SU-DHL-6 (cell line): ENCODE measurements around the gene NSMF.
A peak's percentile ranks its signal among the peaks of the same experiment; 100 is the strongest.

Experiments
- H2AFZ ChIP-seq: fragments of 200-600 bp; sonication (generic); 2 replicates; pipeline ENCODE4 v1.6.1; 2014; ENCODE audit warnings: low read depth, mild to moderate bottlenecking, moderate library complexity, mixed read lengths, antibody characterized with exemption, low read length; ENCODE audit not compliant: severe bottlenecking
- H3F3A ChIP-seq: fragments of 200-600 bp; shearing (Covaris generic); 2 replicates; pipeline ENCODE4 v1.6.0; 2016; ENCODE audit warnings: antibody characterized with exemption, mild to moderate bottlenecking; ENCODE audit not compliant: insufficient read depth
- H3K27ac ChIP-seq: fragments of 200-600 bp; sonication (generic); 2 replicates; pipeline ENCODE4 v1.5.1; 2016; ENCODE audit warnings: low read depth, mild to moderate bottlenecking, low read length, moderate library complexity, mixed read lengths
- H3K27me3 ChIP-seq: fragments of 200-600 bp; sonication (generic), shearing (Covaris generic); 2 replicates; pipeline ENCODE4 v1.6.0; 2014; ENCODE audit warnings: mild to moderate bottlenecking, low read length
- H3K36me3 ChIP-seq: fragments of 200-600 bp; sonication (generic); 2 replicates; pipeline ENCODE4 v1.6.1; 2014; ENCODE audit warnings: mild to moderate bottlenecking, low read length, mixed read lengths
- H3K4me2 ChIP-seq: fragments of 300-600, 200-600 bp; shearing (Covaris generic), sonication (generic); 2 replicates; pipeline ENCODE4 v1.6.0; 2014; ENCODE audit warnings: low read length, low read depth, mild to moderate bottlenecking; ENCODE audit not compliant: poor library complexity, severe bottlenecking
- H3K4me3 ChIP-seq: fragments of 200-600 bp; sonication (generic); 2 replicates; pipeline ENCODE4 v1.5.1; 2014; ENCODE audit warnings: antibody characterized with exemption, low read length, mild to moderate bottlenecking, mixed read lengths; ENCODE audit not compliant: insufficient read depth, poor library complexity, severe bottlenecking
- H3K79me2 ChIP-seq: fragments of 200-600 bp; sonication (generic); 2 replicates; pipeline ENCODE4 v1.6.1; 2014; ENCODE audit warnings: mild to moderate bottlenecking, low read length, moderate library complexity; ENCODE audit not compliant: insufficient read depth
- H3K9ac ChIP-seq: fragments of 200-600 bp; sonication (generic); 2 replicates; pipeline ENCODE4 v1.7.0; 2014; ENCODE audit warnings: mild to moderate bottlenecking, low read length
- H3K9me2 ChIP-seq: fragments of 200-600 bp; sonication (generic); replicated peaks from 2 replicates; pipeline ENCODE4 v1.6.1; 2014; ENCODE audit warnings: low read length; ENCODE audit not compliant: insufficient read depth
- H3K9me3 ChIP-seq: fragments of 200-600 bp; sonication (generic); 2 replicates; pipeline ENCODE4 v1.6.1; 2014; ENCODE audit warnings: low read length, mixed read lengths; ENCODE audit not compliant: insufficient read depth
- H4K20me1 ChIP-seq: fragments of 200-600 bp; sonication (generic); 2 replicates; pipeline ENCODE4 v1.6.1; 2014; ENCODE audit warnings: low read depth, mild to moderate bottlenecking, antibody characterized with exemption, low read length, moderate library complexity, mixed read lengths
- CTCF ChIP-seq: fragments of 200-600 bp; sonication (generic); IDR thresholded peaks from one replicate; pipeline ENCODE4 v1.5.1; 2017; ENCODE audit warnings: antibody characterized with exemption, mild to moderate bottlenecking, low read length, moderate library complexity; ENCODE audit not compliant: insufficient read depth, poor library complexity, severe bottlenecking
- EZH2phosphoT487 ChIP-seq: fragments of 200-600 bp; sonication (generic), shearing (Covaris generic); conservative IDR thresholded peaks from 2 replicates; pipeline ENCODE4 v1.6.1; 2018; ENCODE audit warnings: mild to moderate bottlenecking, antibody characterized with exemption, low read length, moderate library complexity, mixed read lengths

Gene NSMF

GRCh38 chr9:137432687-137433348, 26.3 kb downstream of the NSMF start:
- H3K9me2 ChIP-seq: no peaks in the 10 kb centered on the region
- H3K79me2 ChIP-seq: no peaks in the 10 kb centered on the region
- no peak overlapping the region for H3K4me2 ChIP-seq
- no peak overlapping the region for H2AFZ ChIP-seq
- H3K9me3 ChIP-seq: no peaks in the 10 kb centered on the region
- no peaks in the 10 kb centered on the region for H3K27me3 ChIP-seq
- no peak overlapping the region for H3K27ac ChIP-seq
- no peak overlapping the region for H3K4me3 ChIP-seq
- TF ChIP-seq EZH2phosphoT487 (no peak), CTCF (no peak)
- no peak overlapping the region for H3K9ac ChIP-seq
- no peaks in the 10 kb centered on the region for H4K20me1 ChIP-seq
- H3F3A ChIP-seq: peaks cover 10% of the 10 kb centered on the region; the same call in 1 of the 2 replicates
- H3K36me3 ChIP-seq: no peaks in the 10 kb centered on the region

- H3K79me2 ChIP-seq: no peaks in the 10 kb centered on the region
- no peaks in the 10 kb centered on the region for H3K9me3 ChIP-seq
- no peaks in the 10 kb centered on the region for H3K9me2 ChIP-seq
- TF ChIP-seq CTCF: no peak
- peak overlapping the region; percentile 82 for H3K27ac ChIP-seq
- H3K9ac ChIP-seq: no peak overlapping the region
- peaks cover 20% of the 10 kb centered on the region for H3F3A ChIP-seq
- no peaks in the 10 kb centered on the region for H3K36me3 ChIP-seq
- H3K4me2 ChIP-seq: no peak overlapping the region
- H2AFZ ChIP-seq: no peak overlapping the region
- H3K4me3 ChIP-seq: no peak overlapping the region
- no peaks in the 10 kb centered on the region for H3K27me3 ChIP-seq
- H4K20me1 ChIP-seq: no peaks in the 10 kb centered on the region
Measured at GRCh38 chr9:137431416-137431931, 27.7 kb downstream of the NSMF start.

GRCh38 chr9:137430723-137431415, 28.3 kb downstream of the NSMF start:
- peak overlapping the region; percentile 62 for H3K4me2 ChIP-seq
- H3K27ac ChIP-seq: peak overlapping the region; percentile 82

More at GRCh38 chr9:137430723-137431415, 28.3 kb downstream of the NSMF start:
- Histone ChIP-seq H3K79me2 (no peaks in the 10 kb centered on the region), H3K27me3 (no peaks in the 10 kb centered on the region), H3K9ac (peak overlapping the region; percentile 66; the same call in 1 of the 2 replicates), H4K20me1 (no peaks in the 10 kb centered on the region), H3F3A (peaks cover 20% of the 10 kb centered on the region), H3K36me3 (no peaks in the 10 kb centered on the region), H3K9me3 (no peaks in the 10 kb centered on the region), H3K9me2 (no peaks in the 10 kb centered on the region), H3K4me3 (no peak overlapping the region), H2AFZ (no peak overlapping the region)
- no peak for TF ChIP-seq CTCF
